ENCODE measurements around the gene TMEM184A.

- TF ChIP-seq, protein P1, sequence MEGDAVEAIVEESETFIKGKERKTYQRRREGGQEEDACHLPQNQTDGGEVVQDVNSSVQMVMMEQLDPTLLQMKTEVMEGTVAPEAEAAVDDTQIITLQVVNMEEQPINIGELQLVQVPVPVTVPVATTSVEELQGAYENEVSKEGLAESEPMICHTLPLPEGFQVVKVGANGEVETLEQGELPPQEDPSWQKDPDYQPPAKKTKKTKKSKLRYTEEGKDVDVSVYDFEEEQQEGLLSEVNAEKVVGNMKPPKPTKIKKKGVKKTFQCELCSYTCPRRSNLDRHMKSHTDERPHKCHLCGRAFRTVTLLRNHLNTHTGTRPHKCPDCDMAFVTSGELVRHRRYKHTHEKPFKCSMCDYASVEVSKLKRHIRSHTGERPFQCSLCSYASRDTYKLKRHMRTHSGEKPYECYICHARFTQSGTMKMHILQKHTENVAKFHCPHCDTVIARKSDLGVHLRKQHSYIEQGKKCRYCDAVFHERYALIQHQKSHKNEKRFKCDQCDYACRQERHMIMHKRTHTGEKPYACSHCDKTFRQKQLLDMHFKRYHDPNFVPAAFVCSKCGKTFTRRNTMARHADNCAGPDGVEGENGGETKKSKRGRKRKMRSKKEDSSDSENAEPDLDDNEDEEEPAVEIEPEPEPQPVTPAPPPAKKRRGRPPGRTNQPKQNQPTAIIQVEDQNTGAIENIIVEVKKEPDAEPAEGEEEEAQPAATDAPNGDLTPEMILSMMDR (IDR thresholded peaks at IDR 0.05; ENCODE audit: poor library complexity): no peak
- TF ChIP-seq EZH2 (IDR thresholded peaks at IDR 0.05; ENCODE audit: borderline replicate concordance): no peak
- no peak for TF ChIP-seq EZH2phosphoT487 (IDR thresholded peaks at IDR 0.05; ENCODE audit: low read depth, severe bottlenecking, unreplicated experiment)
Observed at GRCh38 chr7:1533255-1533546, 22.8 kb downstream of the TMEM184A start.

Measured in hepatocyte (in vitro differentiated cells).